Ishikawa (cell line): ENCODE data around the gene CBARP.

ENCODE experiments used
- CEBPB ChIP-seq: IDR thresholded peaks from 2 replicates; pipeline ENCODE4 v1.6.1; 2012
- CREB1 ChIP-seq: IDR thresholded peaks from 2 replicates; pipeline ENCODE4 v1.6.1; 2012; ENCODE audit warnings: low read depth
- EGR1 ChIP-seq: IDR thresholded peaks from 2 replicates; pipeline ENCODE4 v1.6.1; 2012
- EP300 ChIP-seq: IDR thresholded peaks from 2 replicates; pipeline ENCODE4 v1.6.1; 2012; ENCODE audit warnings: borderline replicate concordance
- FOXM1 ChIP-seq: IDR thresholded peaks from 2 replicates; pipeline ENCODE4 v1.6.1; 2012; ENCODE audit warnings: low read depth, borderline replicate concordance
- NFIC ChIP-seq: IDR thresholded peaks from 2 replicates; pipeline ENCODE4 v1.6.1; 2012
- RAD21 ChIP-seq: IDR thresholded peaks from 2 replicates; pipeline ENCODE4 v1.6.1; 2012; ENCODE audit warnings: low read depth
- REST ChIP-seq: IDR thresholded peaks from 2 replicates; pipeline ENCODE4 v1.6.1; 2012; ENCODE audit warnings: low read depth, mild to moderate bottlenecking
- TAF1 ChIP-seq: IDR thresholded peaks from 2 replicates; pipeline ENCODE4 v1.6.1; 2012; ENCODE audit warnings: low read depth, mild to moderate bottlenecking
- TCF12 ChIP-seq: IDR thresholded peaks from 2 replicates; pipeline ENCODE4 v1.6.1; 2012; ENCODE audit warnings: low read depth
- TEAD4 ChIP-seq: IDR thresholded peaks from 2 replicates; pipeline ENCODE4 v1.6.1; 2012
- YY1 ChIP-seq: IDR thresholded peaks from 2 replicates; pipeline ENCODE4 v1.6.1; 2012; ENCODE audit warnings: low read depth
- ZBTB7A ChIP-seq: IDR thresholded peaks from 2 replicates; pipeline ENCODE4 v1.6.1; 2012; ENCODE audit warnings: low read depth
- TF ChIP-seq, protein P1 (sequence below): IDR thresholded peaks from 2 replicates; pipeline ENCODE4 v1.6.1; 2012
- TF ChIP-seq, protein P2 (sequence below): IDR thresholded peaks from 2 replicates; pipeline ENCODE4 v1.6.1; 2012

CBARP gene

GRCh38 chr19:1237754-1238368 is at the start of gene CBARP:
Gene CBARP (minus strand): TSS chr19:1238005. CDS start chr19:1236100, 1,905 bp downstream.
- TF ChIP-seq, protein P1, sequence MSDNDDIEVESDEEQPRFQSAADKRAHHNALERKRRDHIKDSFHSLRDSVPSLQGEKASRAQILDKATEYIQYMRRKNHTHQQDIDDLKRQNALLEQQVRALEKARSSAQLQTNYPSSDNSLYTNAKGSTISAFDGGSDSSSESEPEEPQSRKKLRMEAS: no peak
- TF ChIP-seq CREB1 (no peak), REST (no peak), EGR1 (peak; percentile 22; the same call in 1 of the 2 replicates), ZBTB7A (peak; percentile 88), TEAD4 (no peak), YY1 (0 out of 2 replicates have a peak, but pooled peaks have one; percentile 1), FOXM1 (no peak)
- TF ChIP-seq, protein P2, sequence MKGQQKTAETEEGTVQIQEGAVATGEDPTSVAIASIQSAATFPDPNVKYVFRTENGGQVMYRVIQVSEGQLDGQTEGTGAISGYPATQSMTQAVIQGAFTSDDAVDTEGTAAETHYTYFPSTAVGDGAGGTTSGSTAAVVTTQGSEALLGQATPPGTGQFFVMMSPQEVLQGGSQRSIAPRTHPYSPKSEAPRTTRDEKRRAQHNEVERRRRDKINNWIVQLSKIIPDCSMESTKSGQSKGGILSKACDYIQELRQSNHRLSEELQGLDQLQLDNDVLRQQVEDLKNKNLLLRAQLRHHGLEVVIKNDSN: peak; percentile 85

DNA sequence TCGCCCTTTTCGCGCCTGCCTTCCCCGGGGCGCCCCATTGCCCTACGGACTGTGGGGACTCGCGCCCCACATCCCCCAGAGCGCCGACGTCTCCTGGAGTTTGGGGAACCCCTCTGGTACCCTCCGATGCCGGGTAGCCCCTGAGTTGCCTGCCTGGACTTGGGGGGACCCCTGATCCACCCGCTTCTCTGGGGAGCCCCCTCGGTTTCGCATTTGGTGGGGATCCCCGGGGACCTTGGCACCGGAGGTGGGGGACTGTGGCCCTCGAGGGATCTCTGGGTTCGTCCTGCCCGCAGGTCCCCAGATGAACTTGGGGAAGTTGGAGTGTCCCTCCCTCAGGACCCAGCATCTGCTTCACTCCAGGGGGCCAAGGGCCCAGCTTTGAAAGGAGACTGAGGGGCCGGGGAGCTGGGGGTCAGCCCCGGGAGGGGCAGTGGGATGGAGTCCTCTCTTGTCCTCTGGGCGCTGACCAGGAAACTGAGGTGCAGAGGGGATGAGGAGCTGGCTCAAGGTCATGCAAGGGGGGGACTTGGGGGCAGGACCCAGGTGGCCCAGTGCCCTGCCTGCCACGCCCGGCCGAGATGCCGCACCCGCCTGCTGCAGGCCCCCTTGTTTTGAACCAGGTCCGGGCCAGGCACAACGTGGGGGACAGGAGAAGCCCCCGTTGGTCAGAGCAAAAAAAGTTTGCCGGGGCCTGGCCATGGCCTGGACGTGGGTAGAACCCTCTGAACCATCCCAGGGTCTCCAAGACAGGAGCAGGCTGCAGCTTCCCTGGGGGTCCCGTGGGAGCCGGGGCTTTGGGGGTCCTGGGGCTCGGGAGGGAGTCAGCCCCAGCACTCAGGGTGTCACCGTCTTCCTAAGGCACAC is 48.9 kb upstream of the CBARP start:
- no peak for TF ChIP-seq CEBPB
- TF ChIP-seq CREB1: no peak
- TF ChIP-seq TCF12: no peak
- TF ChIP-seq, protein P1: no peak
- no peak for TF ChIP-seq YY1
- TF ChIP-seq ZBTB7A: no peak; the same call in 1 of the 2 replicates
- TF ChIP-seq NFIC: no peak
- no peak for TF ChIP-seq EP300
- TF ChIP-seq RAD21: no peak
- TF ChIP-seq FOXM1: no peak
- TF ChIP-seq TAF1: no peak
- TF ChIP-seq, protein P2: no peak
- TF ChIP-seq TEAD4: no peak
- no peak for TF ChIP-seq EGR1
- no peak for TF ChIP-seq REST

DNA sequence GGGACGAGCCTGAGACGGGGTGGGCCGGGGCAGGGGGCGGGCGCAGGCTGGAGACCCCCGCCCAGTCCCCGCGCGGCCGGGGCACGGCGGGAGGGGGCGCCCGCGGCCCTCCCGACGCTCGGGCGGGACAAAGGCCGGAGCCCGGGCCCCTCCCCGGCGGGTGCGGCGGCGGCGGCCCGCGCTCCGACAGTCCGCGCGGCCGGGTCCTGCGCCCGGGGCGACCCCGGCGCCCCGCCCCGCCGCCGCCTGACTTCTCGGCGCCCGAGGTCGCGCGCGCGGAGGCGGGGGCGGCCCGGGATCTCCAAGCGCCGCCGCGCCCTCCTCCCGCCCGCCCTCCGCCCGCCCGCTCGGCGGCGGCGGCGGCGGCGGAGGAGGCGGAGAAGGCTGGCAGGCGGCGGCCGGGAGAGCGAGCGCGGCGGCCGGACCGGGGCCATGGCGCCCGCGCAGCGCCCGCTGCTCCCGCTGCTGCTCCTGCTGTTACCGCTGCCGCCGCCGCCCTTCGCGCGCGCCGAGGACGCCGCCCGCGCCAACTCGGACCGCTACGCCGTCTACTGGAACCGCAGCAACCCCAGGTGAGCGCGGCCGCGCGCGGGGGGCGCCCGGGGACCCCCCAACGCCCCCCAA is 48.0 kb upstream of the CBARP start, which contains the start of gene EFNA2:
Gene EFNA2, plus strand, starts transcription at position 137 of the 624 bp plus-strand sequence. Its CDS starts 296 bp downstream, at position 433.
- TF ChIP-seq ZBTB7A (peak; percentile 70; the same call in 1 of the 2 replicates), TEAD4 (no peak), NFIC (no peak)

DNA sequence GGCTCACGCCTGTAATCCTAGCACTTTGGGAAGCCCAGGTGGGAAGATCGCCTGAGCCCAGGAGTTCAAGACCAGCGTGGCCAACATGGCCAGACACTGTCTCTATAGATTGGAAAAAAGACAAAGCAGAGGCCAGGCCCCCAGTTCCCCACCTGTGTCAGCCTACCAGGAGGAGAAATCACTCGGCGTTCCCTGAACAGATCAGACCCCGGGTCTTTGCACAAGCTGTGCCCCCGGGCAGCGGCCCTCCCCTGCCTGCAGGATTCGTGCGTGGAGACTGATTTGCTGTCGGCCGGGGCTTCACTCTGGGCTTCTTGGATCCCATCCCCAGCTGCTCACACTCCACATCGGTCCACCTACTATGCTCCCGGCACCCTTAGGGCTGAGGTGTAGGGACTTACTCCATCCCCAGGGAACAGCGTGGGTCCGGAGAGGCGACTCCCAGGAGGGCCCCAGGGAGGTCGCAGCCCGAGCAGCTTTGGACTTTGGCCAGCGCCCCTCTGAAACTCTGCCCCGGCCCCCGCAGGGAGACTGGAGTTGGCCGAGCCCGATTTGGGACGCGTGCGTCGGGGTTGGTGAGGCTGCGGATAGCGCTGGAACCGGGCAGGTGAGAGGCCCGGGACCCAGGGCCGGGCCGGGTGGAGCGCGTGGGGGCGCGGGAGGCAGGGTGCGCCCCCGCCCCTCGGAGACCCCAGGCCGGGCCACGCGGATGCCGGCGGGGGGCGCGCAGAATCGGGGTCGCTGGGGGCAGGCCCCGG is 47.4 kb upstream of the CBARP start:
- no peak for TF ChIP-seq EP300
- no peak for TF ChIP-seq EGR1

- TF ChIP-seq YY1 (no peak), CREB1 (no peak), CEBPB (no peak), EP300 (no peak), RAD21 (peak; percentile 3; the same call in 1 of the 2 replicates), REST (no peak), ZBTB7A (no peak), EGR1 (no peak), FOXM1 (no peak), TEAD4 (no peak), TCF12 (no peak), TAF1 (no peak), NFIC (no peak)
- TF ChIP-seq, protein P1: 0 out of 2 replicates have a peak, but pooled peaks have one; percentile 29
- TF ChIP-seq, protein P2: peak; percentile 67
Measured at GRCh38 chr19:1284293-1284978, 46.6 kb upstream of the CBARP start.
